PC-9 (cell line): Measurements from ENCODE around the gene NKX6-2. TPM values are rescaled to one million over a fixed set of nuclear protein-coding genes. Genes with fewer than 3 reads are reported as not detected.

Source experiments
- BruUV-seq: library from RNA; stranded (reverse); fragments of 400-500 nt; replicated peaks from 2 replicates; lab custom pipeline; 2021; lab: Mats Ljungman, UMichigan
- CTCF ChIA-PET: fragments of 300-600 bp; sonication (Branson Sonifier 250); formaldehyde crosslinking; loops from one replicate; lab custom pipeline; 2022; ENCODE audit warnings: antibody characterized with exemption; lab: Charles Lee
- POLR2A ChIA-PET: fragments of 300-600 bp; sonication (Branson Sonifier 250); formaldehyde crosslinking; loops from one replicate; lab custom pipeline; 2022; ENCODE audit warnings: antibody characterized with exemption; ENCODE audit not compliant: unreplicated experiment; lab: Charles Lee
- DNase-seq, 2 experiments: peaks; one replicate each; pipeline versions ENCODE4 v3.0.0 to v3.0.0-alpha.2; 2015 to 2022; ENCODE audit warnings: mixed read lengths in 1 of 2
- H2AFZ ChIP-seq: fragments of 200-600 bp; sonication (generic); 2 replicates; pipeline ENCODE4 v1.8.1; 2017; ENCODE audit warnings: antibody characterized with exemption
- H3F3A ChIP-seq: fragments of 200-600 bp; sonication (generic); 2 replicates; pipeline ENCODE4 v1.8.1; 2017; ENCODE audit warnings: antibody characterized with exemption, mild to moderate bottlenecking, low read depth; ENCODE audit not compliant: insufficient read depth
- H3K27ac ChIP-seq: fragments of 200-600 bp; sonication (generic); 2 replicates; pipeline ENCODE4 v1.6.1; 2016; ENCODE audit warnings: mixed run types
- H3K27me3 ChIP-seq: fragments of 200-600 bp; sonication (generic); 2 replicates; pipeline ENCODE4 v1.6.1; 2016; ENCODE audit warnings: low read depth, mixed run types; ENCODE audit not compliant: insufficient read depth
- H3K36me3 ChIP-seq: fragments of 200-600 bp; sonication (generic); 2 replicates; pipeline ENCODE4 v1.6.1; 2016; ENCODE audit warnings: low read depth, mixed run types
- H3K4me1 ChIP-seq: fragments of 200-600 bp; sonication (generic); replicated peaks from 2 replicates; pipeline ENCODE4 v1.6.1; 2016; ENCODE audit warnings: mixed run types; ENCODE audit not compliant: insufficient read depth
- H3K4me2 ChIP-seq: fragments of 200-600 bp; sonication (generic); 2 replicates; pipeline ENCODE4 v1.6.1; 2017; ENCODE audit warnings: mixed run types
- H3K4me3 ChIP-seq: fragments of 200-600 bp; sonication (generic); 2 replicates; pipeline ENCODE4 v1.6.1; 2016; ENCODE audit warnings: mixed run types
- H3K79me2 ChIP-seq: fragments of 200-600 bp; sonication (generic); 2 replicates; pipeline ENCODE4 v1.6.1; 2017; ENCODE audit warnings: low read depth, mixed run types
- H3K9me2 ChIP-seq: fragments of 200-600 bp; sonication (generic); 2 replicates; pipeline ENCODE4 v1.8.1; 2017; ENCODE audit warnings: mild to moderate bottlenecking; ENCODE audit not compliant: insufficient read depth
- H3K9me3 ChIP-seq: fragments of 200-600 bp; sonication (generic); 2 replicates; pipeline ENCODE4 v1.8.1; 2016; ENCODE audit warnings: low read depth; ENCODE audit not compliant: insufficient read depth
- H4K20me1 ChIP-seq: fragments of 200-600 bp; sonication (generic); 2 replicates; pipeline ENCODE4 v1.8.1; 2017; ENCODE audit not compliant: insufficient read depth
- CTCF ChIP-seq: fragments of 200-600 bp; sonication (generic); conservative IDR thresholded peaks from 2 replicates; pipeline ENCODE4 v1.6.1; 2017; ENCODE audit warnings: mixed run types, antibody characterized with exemption, mild to moderate bottlenecking, moderate library complexity
- EZH2 ChIP-seq: fragments of 200-600 bp; sonication (generic); IDR thresholded peaks from 2 replicates; pipeline ENCODE4 v1.8.0; 2017; ENCODE audit warnings: antibody characterized with exemption, low read depth
- intact Hi-C: fragments of 100-400 bp; cut with micrococcal nuclease; formaldehyde crosslinking; loops from one replicate; pipeline ENCODE4 v1.10.0; 2022; ENCODE audit not compliant: unreplicated experiment
- total RNA-seq: library from RNA; stranded (reverse); gene quantifications from 2 replicates; pipeline ENCODE4 v1.2.3, GENCODE V29; 2021

Gene NKX6-2
- total RNA-seq, 1 experiment from 2014 or later: not detected

GRCh38 chr10:132746386-132746785 is 39.6 kb downstream of the NKX6-2 start:
- intact Hi-C loops: no loop called here
- CTCF ChIA-PET: no interaction called here
- TF ChIP-seq CTCF: no peak
- TF ChIP-seq EZH2: no peak

GRCh38 chr10:132745971-132746370 is 40.0 kb downstream of the NKX6-2 start:
- Histone ChIP-seq H3K27ac (no peak overlapping the region), H3K9me3 (no peaks in the 10 kb centered on the region), H3K4me2 (no peak overlapping the region), H3K4me3 (no peak overlapping the region), H3F3A (no peaks in the 10 kb centered on the region), H3K9me2 (no peaks in the 10 kb centered on the region), H3K79me2 (no peaks in the 10 kb centered on the region), H3K4me1 (no peaks in the 10 kb centered on the region), H3K27me3 (no peaks in the 10 kb centered on the region), H4K20me1 (no peaks in the 10 kb centered on the region), H2AFZ (no peak overlapping the region), H3K36me3 (no peaks in the 10 kb centered on the region)
- ChIA-PET CTCF (no interaction called here), POLR2A (no interaction called here)
- DNase-seq: no peak
- no TSS peak for BruUV-seq
- intact Hi-C loops: no loop called here
- TF ChIP-seq EZH2 (no peak), CTCF (no peak)

More at GRCh38 chr10:132746386-132746785, 39.6 kb downstream of the NKX6-2 start:
- Histone ChIP-seq H3K27me3 (no peaks in the 10 kb centered on the region), H3K4me3 (no peak overlapping the region), H3K9me3 (no peaks in the 10 kb centered on the region), H3K4me2 (no peak overlapping the region), H2AFZ (no peak overlapping the region), H3K4me1 (no peaks in the 10 kb centered on the region), H3F3A (no peaks in the 10 kb centered on the region), H3K27ac (no peak overlapping the region), H3K79me2 (no peaks in the 10 kb centered on the region), H3K9me2 (no peaks in the 10 kb centered on the region), H4K20me1 (no peaks in the 10 kb centered on the region), H3K36me3 (no peaks in the 10 kb centered on the region)
- POLR2A ChIA-PET: no interaction called here
- no peak for DNase-seq
- BruUV-seq: no TSS peak

- DNase-seq: no peak
- TF ChIP-seq EZH2: no peak
- TF ChIP-seq CTCF: no peak
- BruUV-seq: no TSS peak
- H3K27ac ChIP-seq: no peak overlapping the region
- no peak overlapping the region for H3K4me2 ChIP-seq
- H3K4me1 ChIP-seq: no peaks in the 10 kb centered on the region
- H3K4me3 ChIP-seq: no peak overlapping the region
- no peaks in the 10 kb centered on the region for H3K79me2 ChIP-seq
- CTCF ChIA-PET: no interaction called here
- intact Hi-C loops: no loop called here
- POLR2A ChIA-PET: no interaction called here
- H4K20me1 ChIP-seq: no peaks in the 10 kb centered on the region
- H2AFZ ChIP-seq: no peak overlapping the region
- no peaks in the 10 kb centered on the region for H3F3A ChIP-seq
- H3K27me3 ChIP-seq: no peaks in the 10 kb centered on the region
- H3K9me3 ChIP-seq: no peaks in the 10 kb centered on the region
- no peaks in the 10 kb centered on the region for H3K9me2 ChIP-seq
- no peaks in the 10 kb centered on the region for H3K36me3 ChIP-seq
Observed at GRCh38 chr10:132745511-132745910, 40.4 kb downstream of the NKX6-2 start.
